HFF-Myc (cell line): ENCODE data around the gene ERBB2.

Experiments used
- DNase-seq: peaks from one replicate; pipeline ENCODE4 v3.0.0-alpha.2; 2011; ENCODE audit warnings: low read depth; ENCODE audit errors: extremely low read depth
- H3K4me3 ChIP-seq: replicated peaks from 2 replicates; pipeline ENCODE4 v1.5.1; 2011; ENCODE audit warnings: low read depth, mild to moderate bottlenecking, control low read depth, low read length
- CTCF ChIP-seq: IDR thresholded peaks from 2 replicates; pipeline ENCODE4 v1.5.1; 2012; ENCODE audit warnings: mild to moderate bottlenecking, low read depth, low read length, control low read depth; ENCODE audit errors: missing control alignments

The ERBB2 gene

GRCh38 chr17:39715375-39716072 lies 15.7 kb downstream of the ERBB2 start:
- no peak for DNase-seq
- TF ChIP-seq CTCF, result no peak
- H3K4me3 ChIP-seq, result no peak overlapping the region

GRCh38 chr17:39716073-39716818 lies 16.4 kb downstream of the ERBB2 start:
- no peak for TF ChIP-seq CTCF
- no peak overlapping the region for H3K4me3 ChIP-seq
- no peak for DNase-seq

GRCh38 chr17:39716879-39717536 lies 17.1 kb downstream of the ERBB2 start:
- no peak overlapping the region for H3K4me3 ChIP-seq
- no peak for DNase-seq
- no peak for TF ChIP-seq CTCF

GRCh38 chr17:39717660-39718059 lies 17.8 kb downstream of the ERBB2 start:
- TF ChIP-seq CTCF, result no peak
- no peak for DNase-seq

GRCh38 chr17:39719563-39720355 lies 19.9 kb downstream of the ERBB2 start:
- no peak overlapping the region for H3K4me3 ChIP-seq
- no peak for TF ChIP-seq CTCF
- no peak for DNase-seq

More at GRCh38 chr17:39717660-39718059, 17.8 kb downstream of the ERBB2 start:
- no peak overlapping the region for H3K4me3 ChIP-seq

- no peak for DNase-seq
Observed at GRCh38 chr17:39722104-39722503, 22.2 kb downstream of the ERBB2 start.

More at GRCh38 chr17:39722104-39722503, 22.2 kb downstream of the ERBB2 start:
- no peak for TF ChIP-seq CTCF
- H3K4me3 ChIP-seq, result no peak overlapping the region
